NCI-H748 treated with DMSO at 0.1 percent for 48 hours (cell line): ENCODE measurements around the gene PAFAH1B2.
"Not testable (repeated sequence)": the region's sequence is repeated elsewhere in the genome, so short reads cannot be mapped to it uniquely, and the experiment has no call there.

Source experiments
- DNase-seq: peaks from one replicate; lab custom pipeline; 2025; lab: John Stamatoyannopoulos, UW

The PAFAH1B2 gene

DNA sequence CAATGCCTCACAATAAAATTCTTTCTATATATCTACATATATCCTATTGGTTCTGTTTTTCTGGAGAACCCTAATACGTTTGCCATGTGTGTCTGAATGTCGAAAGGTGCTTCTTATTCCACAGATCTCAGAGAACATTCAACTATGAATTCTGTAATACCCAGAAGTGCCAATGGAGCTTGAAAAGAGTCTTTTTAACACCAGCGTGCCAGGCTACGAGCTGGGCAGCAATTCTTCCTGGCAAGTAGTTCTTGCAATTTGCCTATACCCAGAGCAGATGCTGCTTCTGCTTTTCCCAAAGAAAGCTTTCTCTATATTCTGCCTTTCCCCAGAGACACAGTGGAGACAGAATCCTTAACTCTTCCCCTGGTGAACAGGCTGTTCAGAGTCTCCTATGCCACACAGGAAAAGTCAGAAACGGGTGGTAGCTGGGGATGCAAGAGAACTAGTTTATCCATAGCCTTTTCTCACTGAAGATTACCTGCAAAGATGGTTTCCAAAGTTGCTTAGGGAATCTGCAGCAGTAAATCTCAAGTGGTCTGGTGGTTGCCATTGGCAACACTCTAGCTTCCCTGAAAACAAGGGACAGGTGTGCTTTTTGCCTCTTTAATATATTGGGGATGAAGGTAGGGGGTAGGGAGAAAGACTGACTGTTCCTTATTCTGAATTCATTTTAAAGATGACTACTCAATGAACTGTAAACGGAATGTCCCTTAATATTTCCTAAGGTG is 16.8 kb upstream of the PAFAH1B2 start:
- DNase-seq: peak; percentile 10

DNA sequence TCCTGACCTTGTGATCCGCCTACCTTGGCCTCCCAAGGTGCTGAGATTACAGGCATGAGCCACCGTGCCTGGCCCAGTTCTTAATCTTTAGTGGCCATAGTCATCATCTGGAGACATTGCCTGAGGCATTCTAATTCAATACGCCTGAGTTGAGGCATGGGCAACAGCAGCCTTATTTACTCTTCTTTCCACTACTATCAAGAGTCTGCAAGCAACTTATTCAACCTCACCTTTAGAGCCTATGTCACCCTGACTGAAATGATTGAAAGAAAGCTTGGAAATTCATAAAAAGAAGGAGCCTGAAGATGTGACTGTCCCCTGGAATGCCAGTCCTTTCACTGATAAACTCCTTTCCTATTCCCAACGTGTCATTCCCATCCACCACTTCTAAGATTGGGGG is 15.8 kb upstream of the PAFAH1B2 start:
- DNase-seq: no peak

DNA sequence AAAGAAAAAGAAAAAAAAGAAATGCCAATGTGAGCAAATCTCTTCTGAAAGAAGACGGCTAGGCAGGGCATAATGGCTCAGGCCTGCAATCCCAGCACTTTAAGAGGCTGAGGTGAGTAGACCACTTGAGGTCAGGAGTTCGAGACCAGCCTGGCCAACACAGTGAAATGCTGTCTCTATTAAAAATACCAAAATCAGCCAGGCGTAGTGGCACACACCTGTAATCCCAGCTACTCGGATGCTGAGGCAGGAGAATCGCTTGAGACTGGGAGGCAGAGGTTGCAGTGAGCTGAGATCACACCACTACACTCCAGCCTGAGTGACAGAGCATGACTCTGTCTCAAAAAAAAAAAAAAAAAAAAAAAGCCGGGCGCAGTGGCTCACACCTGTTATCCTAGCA is 13.7 kb upstream of the PAFAH1B2 start:
- not testable (repeated sequence) for DNase-seq

DNA sequence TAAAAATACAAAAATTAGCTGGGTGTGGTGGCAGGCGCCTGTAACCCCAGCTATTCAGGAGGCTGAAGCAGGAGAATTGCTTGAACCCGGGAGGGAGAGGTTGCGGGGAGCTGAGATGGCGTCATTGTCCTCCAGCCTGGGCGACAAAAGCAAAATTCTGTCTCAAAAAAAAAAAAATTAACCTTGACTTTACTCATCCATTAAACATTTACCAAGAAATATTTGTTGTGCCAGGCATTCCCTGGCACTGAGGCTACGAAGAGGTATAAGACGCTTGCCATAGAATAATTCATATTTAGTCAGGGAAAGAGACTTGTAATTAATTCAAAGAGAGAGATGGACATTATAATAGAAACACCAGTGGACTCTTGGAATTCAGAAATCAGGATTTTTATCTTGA is 13.2 kb upstream of the PAFAH1B2 start:
- DNase-seq: no peak

DNA sequence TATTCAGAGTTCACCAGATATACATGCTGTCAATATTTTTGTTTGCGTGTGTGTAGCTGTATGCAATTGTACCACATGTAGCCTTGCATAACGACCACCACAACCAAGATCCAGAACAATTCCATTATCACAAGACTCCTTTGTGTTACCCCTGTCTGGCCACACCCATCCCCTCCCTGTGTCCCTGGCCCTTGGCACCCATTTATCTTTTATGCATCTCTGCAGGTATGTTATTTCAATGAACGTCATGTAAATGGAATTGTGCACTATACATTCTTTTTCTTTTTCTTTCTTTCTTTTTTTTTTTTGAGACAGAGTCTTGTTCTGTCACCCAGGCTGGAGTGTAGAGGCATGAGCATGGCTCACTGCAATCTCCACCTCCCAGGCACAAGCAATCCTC is 9.7 kb upstream of the PAFAH1B2 start:
- DNase-seq: no peak

DNA sequence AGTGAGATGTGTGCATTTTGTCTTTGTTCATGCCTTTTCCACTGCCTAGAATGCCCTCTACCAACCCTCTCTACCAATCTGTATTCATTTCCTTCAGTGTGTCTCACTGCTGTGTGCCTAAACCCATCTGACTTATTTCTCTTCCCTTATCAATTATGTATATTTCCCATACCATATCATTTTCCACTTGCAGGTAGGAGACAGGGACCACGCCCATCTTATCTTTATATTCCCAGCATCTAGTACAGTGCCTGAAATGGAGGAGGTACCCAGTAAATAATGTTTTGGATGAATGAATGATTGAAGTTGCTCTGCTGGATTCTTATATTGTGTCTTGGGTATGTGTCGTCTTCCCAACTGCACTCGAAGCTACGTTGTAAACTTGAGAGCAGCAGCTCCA is 9.1 kb upstream of the PAFAH1B2 start:
- DNase-seq: not testable (repeated sequence)

DNA sequence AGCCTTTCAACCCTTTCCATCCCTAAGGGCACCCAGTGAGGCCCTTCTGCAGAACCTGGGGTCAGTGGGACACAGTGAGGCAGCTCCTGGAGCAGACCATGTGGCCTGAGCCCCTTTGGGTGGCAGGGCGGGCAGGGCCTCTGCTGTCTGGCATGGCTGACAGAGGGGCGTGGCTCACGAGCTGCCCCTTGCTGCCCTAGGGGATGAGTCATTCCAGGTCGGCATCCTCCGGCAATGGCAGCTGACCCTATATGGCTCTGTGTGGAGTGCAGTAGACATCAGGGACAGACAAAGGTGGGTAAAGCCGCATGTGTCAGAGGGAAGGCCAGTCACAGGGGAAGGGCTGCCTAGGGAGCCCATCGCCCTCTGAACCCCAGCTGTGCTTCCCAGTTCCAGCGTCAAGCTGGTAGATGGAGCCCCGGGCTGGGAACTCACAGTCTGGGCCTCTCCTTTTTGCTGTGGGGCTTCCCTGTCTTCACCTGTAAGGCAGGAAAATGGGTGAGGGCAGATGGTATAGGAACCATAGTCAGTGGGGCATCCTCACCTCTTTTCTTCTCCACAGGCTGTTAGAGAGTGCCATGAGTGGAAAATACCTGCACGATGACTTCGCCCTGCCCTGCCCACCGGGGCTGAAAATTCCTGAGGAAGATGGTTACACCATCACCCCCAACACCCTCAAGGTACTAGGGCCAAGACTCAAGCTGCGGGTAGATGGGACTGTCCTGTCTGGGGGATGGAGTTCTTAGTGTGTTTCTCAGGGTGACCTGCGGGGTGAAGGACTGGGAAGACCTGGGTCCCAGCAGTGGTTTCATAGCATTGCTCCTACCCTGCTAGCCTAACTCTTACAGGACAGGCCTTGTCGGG is 6.6 kb upstream of the PAFAH1B2 start:
- DNase-seq: not testable (repeated sequence)

DNA sequence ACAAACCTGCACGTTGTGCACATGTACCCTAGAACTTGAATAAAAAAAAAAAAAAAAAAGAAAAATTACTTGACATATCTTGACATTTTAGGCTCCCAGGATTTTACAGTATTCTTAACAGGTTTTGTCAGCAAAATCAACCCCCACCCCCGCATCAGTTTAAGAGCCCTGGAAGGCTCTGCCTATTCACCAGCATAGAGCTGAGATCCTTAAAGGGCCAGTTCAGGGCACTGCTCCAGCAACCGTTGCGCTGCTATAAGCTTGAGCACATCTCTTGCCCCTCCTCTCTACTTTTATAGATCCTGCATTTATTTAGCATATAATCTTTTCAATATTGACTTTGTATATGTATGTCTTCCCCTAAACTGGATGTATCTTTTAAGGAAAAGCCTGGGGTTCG is 697 bp upstream of the PAFAH1B2 start:
- DNase-seq: no peak

DNA sequence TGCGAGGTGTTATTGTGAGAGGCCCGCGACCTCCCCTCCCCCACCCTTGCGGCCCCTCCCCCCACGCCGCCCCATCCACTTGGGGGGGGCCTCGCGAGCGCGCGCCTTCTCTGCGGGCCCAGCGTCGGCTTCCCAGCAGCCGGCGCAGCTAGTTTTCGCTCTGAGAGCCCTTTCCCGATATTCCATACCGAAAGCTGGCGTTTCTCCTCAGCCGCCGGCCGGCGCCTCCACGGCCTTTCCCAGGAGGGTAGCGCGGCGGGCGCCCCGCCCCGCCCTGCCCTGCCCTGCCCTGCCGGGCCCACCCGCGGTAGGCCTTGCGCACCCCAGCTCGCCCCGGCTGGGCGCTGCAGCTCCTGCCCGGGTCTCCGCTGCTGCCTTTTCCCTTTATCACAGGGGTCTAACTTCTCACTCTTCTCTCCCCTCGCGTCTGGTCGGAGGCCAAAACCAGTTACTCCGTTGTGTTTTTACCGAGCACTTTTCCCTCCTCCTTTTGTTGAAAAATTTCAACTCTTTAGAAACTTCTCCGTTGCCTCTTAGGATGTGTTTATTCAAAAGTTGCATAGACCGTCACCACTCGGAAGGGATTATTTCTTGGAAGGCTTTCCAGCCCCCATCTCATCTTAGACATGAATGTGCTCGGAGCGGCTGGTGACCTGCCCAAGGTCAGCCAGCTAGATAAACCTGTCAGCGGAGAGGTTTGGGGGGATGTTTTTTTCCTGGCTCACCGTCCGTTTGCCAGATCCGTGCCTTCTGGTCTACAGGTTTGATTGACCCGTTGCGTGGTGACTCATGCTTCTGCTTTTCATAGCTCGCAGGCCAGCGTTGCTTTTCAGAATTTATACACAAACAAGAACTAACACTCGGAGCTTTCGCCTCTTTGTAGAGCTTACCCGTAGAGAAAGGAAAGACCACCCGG is 648 bp downstream of the PAFAH1B2 start:
- no peak for DNase-seq

DNA sequence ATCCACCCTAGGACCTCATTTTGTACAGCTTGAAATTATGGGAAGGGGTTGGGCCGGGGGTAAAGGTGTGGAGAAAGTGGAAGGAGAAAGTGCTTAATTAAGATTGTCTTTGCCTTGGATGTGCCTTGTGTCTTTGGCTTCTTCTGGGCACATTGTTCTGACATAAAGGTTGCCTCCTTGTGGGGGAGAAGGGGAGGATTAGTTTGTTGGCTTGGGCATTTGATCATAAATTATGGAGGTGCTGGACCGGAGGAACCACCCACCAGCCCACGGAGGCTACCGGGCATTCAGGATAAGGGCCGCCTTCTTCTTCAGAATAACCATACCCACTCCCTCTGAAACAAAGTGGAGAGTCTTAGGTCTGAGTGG is 1.3 kb downstream of the PAFAH1B2 start:
- DNase-seq: no peak

DNA sequence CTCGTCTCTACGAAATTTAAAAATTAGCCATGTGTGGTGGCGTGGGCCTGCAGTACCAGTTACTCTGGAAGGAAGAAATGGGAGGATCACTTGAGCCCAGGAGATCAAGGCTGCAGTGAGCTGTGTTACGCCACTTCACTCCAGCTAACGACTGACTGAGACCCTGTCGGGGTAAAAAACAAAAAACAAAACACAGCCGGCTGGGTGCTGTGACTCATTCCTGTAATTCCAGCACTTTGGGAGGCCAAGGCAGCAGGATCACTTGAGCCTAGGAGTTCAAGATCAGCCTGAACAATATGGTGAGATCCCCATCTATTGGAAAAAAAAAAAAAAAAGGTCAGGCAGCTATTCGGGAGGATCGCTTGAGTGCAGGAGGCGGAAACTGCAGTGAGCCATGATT is 2.4 kb downstream of the PAFAH1B2 start:
- no peak for DNase-seq

DNA sequence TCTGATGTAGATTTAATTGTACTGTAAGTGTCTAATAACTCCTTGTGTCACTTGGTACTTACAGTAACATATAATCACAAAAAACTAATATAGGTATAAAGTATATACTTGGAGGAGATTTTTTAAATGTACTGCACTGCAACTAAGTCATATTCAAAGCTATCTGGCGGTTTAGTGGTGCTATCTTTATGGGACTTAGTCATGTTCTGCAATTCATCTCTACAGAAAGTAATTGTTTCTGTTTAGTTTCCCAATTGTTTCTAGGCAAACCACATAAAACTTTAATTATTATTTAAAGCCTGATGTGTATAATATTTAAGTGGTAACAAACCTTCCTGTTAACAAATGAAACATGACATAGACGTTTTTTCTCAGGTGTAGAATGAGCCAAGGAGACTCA is 8.0 kb downstream of the PAFAH1B2 start:
- DNase-seq: no peak

DNA sequence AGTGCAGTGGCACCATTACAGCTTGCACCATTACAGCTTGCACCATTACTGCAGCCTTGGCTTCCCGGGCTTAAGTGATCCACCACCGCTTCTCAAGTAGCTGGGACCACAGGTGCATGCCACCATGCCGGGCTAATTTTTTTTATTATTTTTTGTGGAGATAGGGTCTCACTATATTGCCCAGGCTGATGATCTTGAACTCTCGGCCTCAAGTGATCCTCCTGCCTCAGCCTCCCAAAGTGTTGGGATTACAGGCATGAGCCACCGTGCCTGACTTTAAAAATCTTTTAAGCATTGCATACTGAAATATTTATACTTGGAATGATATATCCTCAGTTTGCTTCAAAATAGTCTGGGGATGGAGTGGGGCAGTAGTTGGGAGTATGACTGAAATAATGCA is 10.4 kb downstream of the PAFAH1B2 start:
- no peak for DNase-seq

DNA sequence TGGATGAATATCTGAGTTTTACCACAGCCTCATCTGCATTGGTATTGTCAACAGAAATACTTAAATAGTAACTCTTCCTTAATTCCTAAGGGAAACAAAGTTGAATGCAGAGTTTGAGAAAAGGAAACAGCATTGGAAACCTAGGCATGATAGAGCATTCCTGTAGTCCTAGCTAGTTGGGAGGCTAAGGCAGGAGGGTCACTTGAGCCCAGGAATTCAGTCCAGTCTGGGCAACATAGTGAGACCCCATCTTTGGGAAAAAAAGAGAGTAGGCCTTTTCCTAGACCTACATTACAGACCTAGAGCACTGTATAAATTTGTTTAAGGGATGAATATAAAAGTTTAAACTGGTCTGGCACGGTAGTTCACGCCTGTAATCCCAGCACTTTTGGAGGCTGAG is 13.4 kb downstream of the PAFAH1B2 start:
- DNase-seq: no peak

DNA sequence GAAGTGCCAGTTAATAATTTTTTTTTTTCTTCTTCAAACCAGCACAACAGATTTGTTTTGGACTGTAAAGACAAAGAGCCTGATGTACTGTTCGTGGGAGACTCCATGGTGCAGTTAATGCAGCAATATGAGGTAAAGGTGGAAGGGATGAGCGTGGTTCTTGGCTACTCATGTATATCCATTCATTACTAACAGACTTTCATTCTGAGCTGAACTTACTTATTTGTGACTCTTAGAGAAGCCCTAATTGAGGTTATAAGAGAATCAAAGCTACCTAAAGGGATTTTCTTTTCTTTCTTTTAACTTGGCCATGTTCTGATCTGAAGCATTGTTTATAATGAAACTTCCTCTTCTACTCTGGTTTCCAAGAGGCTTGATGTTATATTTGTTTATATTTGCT is 15.8 kb downstream of the PAFAH1B2 start:
- no peak for DNase-seq

DNA sequence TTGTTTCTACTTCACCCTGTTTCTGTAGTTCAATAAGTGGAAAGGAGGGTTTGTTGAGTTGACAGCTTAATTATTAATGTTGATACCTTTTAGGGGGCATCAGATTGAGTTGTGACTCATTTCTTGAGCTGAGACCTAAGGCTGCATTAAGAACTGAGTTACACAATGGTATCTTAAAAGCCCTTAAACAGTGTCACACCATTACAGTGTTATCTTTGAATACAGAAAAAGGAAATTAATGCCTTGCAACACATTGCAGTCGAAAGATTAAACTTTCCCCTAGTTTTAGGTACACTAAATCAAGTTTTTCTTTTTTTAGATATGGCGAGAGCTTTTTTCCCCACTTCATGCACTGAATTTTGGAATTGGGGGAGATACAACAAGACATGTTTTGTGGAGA is 16.7 kb downstream of the PAFAH1B2 start:
- DNase-seq: no peak

DNA sequence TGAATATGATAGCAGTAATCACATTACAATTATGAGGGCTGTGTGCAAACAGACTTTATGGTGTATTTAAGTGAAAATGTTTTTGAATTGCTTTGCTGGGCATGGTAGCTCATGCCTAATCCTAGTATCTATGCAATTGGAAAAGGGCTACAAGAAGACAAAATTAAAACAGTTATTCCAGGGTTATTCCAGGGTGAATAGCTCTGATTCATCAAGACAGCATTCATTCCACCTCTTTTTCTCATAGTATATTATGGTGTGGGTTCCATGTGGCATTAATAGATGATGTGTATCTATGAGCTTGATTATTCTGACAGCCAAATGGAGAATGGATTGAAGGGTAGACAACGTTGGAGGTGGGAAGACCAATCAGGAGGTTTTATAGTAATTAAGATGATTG is 22.4 kb downstream of the PAFAH1B2 start:
- DNase-seq: no peak

DNA sequence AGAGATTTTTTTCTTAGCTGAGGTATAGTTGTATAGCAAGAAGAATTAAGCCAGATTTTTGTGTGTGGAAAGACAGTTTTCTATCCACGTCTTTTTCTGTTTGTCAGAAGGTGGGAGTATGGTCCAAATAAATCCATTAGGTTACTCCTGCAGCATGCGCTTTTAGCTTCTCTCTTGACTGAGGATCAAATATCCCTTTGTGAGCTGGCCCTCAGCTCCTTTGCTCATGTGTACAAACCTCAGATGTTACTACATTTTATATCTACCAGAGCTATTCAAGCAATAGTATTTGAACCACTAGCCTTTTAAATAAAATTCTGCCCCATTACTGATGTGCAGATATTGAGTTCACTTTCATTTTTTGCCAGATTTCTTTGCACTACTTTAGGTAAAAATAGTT is 25.6 kb downstream of the PAFAH1B2 start:
- DNase-seq: no peak

DNA sequence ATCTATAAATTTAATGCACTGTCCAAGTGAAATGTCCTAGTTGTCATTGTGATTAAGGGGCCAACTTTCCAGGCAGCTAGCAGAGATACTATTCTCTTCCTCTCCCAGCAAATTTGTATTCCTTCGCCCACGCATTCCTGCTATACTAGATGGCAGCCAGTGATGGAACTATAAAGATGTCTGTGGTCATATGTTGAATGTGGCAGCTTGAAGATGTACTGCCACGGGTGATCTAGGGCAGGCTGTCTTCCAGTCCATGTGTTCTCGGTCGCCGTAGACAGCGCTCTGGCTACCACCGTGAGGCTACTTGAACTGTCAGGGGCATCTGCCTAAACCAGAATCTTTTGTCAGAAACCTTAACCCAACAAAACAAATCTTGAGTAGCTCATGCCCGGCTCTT is 26.1 kb downstream of the PAFAH1B2 start:
- DNase-seq: no peak

DNA sequence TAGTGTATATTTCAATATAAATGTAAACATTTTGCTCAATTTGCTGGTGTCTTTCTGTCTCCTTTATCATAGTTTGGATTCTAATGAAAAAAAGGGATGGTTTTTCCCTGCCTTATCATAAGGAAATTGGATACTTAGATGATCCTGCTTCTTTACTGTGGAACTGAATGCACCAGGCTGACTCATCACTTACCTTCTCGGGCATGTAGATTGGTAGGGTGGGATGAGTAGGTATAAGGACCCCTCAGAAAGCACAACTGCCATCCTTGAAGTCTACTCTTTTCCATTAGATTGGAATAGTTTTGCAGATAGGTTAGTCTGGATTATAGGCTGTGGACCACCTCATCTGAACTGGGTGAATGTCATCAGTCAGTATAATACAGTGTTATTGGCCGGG is 26.9 kb downstream of the PAFAH1B2 start:
- DNase-seq: no peak

DNA sequence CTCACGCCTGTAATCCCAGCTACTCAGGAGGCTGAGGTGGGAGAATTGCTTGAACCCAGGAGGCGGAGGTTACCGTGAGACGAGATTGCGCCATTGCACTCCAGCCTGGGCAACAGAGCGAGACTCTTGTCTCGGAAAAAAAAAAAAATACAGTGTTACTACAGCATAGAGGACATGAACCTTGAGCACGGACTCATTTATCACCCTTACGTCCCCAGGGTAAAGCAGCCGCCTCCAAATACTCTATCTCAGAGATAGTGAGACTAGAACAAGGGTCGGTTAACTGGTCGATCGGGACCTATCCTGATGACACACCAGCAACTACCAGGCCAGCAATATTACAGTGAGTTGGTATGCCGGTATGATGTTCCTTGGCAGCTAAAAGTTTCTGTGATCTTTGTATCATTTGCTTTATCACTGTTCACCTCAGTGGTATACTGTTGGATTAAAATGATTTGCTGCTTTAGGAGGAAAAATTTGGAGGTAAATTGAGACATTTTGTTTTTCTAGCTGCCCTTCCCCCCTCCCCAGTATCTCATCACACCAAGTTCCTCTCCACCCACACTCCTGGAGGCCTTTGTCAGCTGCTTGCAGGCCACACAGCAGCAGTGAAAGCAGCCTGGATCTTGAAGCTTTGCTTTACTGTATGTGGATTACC is 27.4 kb downstream of the PAFAH1B2 start:
- DNase-seq: no peak
